ENCODE data around the gene LGALS12. TPM values are rescaled to one million over a fixed set of nuclear protein-coding genes. Genes with fewer than 3 reads are reported as not detected.

LGALS12 gene
- total and polyA plus RNA-seq, 12 donors: 0.11 to 15.5 (median 0.41) TPM; not detected in 1

DNA sequence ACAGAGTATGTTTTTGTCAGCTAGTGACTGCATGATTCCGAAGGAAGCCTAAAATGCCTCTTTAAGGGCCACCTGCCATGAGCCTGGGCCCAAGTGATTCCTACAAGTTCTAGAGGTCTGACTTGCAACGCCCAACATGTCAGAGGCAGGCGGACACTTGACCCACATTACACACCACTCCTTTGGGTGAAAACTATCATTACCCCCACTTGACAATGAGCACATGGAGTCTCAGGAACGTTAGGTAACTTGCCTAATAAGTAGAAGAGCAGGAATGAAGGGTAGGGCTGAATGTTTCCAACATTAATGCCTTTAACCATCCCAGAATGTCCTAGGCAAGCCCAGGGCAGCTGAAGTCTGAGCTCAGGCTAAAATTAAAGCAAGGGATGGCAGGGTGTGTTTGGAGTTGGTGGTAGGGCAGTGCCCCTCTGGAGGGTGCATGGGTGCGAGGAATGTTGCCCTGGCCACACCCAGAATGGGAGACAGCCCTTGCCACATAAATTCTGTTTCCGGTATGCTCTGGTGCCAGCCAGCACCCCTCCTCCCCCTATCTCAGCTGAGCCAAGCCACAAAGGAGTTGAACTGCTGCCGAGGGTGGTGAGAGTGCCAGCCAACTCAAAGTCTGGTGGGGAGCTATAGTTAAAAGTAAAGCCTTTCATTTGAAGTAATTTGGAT lies 54.8 kb downstream of the LGALS12 start:
- 75 to 80% (median 79%) methylated on average over 6 to 7 of the region's 7 CpGs for WGBS, 4 donors
- Histone ChIP-seq H3K9me3 (replicated peaks in 1 of 3) (no peaks in the 10 kb centered on the region), H3K4me1 (replicated peaks in 1 of 2) (no peaks in the 10 kb centered on the region), H3K36me3 (replicated peaks in 1 of 2) (no peaks in the 10 kb centered on the region), H3K27ac (no peak overlapping the region), H3K4me3 (no peak overlapping the region), H3K27me3 (no peaks in the 10 kb centered on the region)
- intact Hi-C loops (cut with DNase I): no loop called here
- DNase-seq: no peak
- TF ChIP-seq POLR2A (IDR thresholded peaks at IDR 0.05): no peak
- no peak for TF ChIP-seq CTCF (IDR thresholded peaks at IDR 0.05)

GRCh38 chr11:63563201-63564055 lies 57.5 kb downstream of the LGALS12 start, which contains the start of gene PLAAT2:
TSS of gene PLAAT2 (minus strand) at chr11:63563379. CDS start at chr11:63563324, 55 bp downstream.
- H3K27me3 ChIP-seq: no peaks in the 10 kb centered on the region
- H3K27ac ChIP-seq: no peak within 1 kb of the TSS
- intact Hi-C loops (cut with DNase I): no loop called here
- 88 to 93% (median 90%) methylated on average over 13 of the region's 13 CpGs for WGBS, 4 donors
- no peak within 1 kb of the TSS for H3K4me3 ChIP-seq
- no peaks in the 10 kb centered on the region for H3K9me3 ChIP-seq (replicated peaks in 1 of 3)
- H3K4me1 ChIP-seq (replicated peaks in 1 of 2): peaks cover 0 to 5% of the 10 kb centered on the region in 2 donors
- no peaks in the 10 kb centered on the region for H3K36me3 ChIP-seq (replicated peaks in 1 of 2)
- DNase-seq: no peak
- no peak for TF ChIP-seq CTCF (IDR thresholded peaks at IDR 0.05)
- TF ChIP-seq POLR2A (IDR thresholded peaks at IDR 0.05): no peak

DNA sequence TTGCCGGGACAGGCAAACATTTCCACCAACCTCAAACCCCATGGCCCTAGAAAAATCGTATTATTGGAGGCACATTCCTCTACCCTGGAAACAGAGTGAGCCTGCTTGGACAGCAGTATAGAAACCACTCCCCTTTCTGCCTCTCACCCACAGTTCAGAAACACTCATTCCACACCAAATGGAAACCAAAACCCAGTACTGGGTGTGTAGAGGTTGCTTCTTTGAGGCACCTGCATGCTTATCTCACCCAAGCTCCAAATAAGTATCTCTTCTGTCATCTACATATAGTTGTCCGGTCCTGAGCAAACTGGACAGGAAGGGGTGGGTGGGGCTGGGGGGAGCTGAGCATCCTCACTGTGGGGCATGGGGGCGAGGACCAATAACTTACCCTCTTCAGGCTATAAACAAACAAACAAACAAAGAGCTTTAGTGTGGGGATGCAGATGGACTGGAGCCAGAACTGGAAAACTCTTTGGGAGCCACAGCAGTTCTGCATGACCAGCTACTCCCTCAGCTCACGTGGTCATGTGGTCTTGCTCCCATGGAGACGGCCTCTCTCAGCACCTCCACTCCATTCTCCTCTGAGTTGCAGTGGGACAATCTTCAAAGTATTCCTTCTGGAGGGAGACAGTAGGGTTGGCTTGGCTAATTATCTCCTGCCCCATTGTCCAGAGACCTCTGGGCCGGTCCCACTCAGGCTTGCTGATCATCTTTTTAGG lies 58.3 kb downstream of the LGALS12 start:
- H3K9me3 ChIP-seq (replicated peaks in 1 of 3): no peaks in the 10 kb centered on the region
- peaks cover 0 to 5% of the 10 kb centered on the region in 2 donors for H3K4me1 ChIP-seq (replicated peaks in 1 of 2)
- intact Hi-C loops (cut with DNase I): no loop called here
- H3K36me3 ChIP-seq (replicated peaks in 1 of 2): no peaks in the 10 kb centered on the region
- H3K27me3 ChIP-seq: no peaks in the 10 kb centered on the region
- 81 to 89% (median 86%) methylated on average over 7 of the region's 7 CpGs for WGBS, 4 donors
- no peak overlapping the region for H3K27ac ChIP-seq
- no peak overlapping the region for H3K4me3 ChIP-seq
- DNase-seq: no peak
- TF ChIP-seq POLR2A (IDR thresholded peaks at IDR 0.05): no peak
- no peak for TF ChIP-seq CTCF (IDR thresholded peaks at IDR 0.05)

DNA sequence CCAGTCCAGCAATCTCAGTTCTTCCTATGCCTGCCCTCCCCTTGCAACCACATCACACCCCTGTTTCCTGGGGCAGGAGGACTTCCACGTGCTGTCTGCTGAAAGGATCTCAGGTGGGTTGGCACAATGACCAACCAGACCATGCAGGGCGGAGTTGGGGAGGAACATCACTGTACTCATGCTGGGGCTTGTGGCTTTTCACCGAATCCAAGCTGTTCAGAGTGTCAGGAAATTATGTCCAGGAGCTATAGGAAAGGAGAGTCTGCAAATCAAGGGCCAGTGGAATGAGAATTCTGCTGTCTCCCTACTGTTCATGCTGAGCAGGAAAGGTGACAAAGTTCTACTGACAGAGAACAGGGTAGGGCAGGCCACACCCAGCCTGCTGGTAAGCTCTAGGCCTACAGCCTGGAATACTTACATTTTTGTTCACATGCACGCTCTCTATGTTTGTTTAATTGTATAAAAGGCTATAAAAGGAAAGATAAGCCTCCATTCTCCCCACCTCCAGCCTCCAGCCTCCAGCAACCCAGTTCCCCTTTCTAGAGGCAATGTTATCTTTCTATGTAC lies 59.0 kb downstream of the LGALS12 start:
- H3K9me3 ChIP-seq (replicated peaks in 1 of 3): no peaks in the 10 kb centered on the region
- DNase-seq: no peak
- no peak overlapping the region for H3K4me3 ChIP-seq
- WGBS, 4 donors: 84 to 89% (median 86%) methylated on average over 2 to 4 of the region's 4 CpGs
- H3K27me3 ChIP-seq: no peaks in the 10 kb centered on the region
- H3K4me1 ChIP-seq (replicated peaks in 1 of 2): peaks cover 0 to 5% of the 10 kb centered on the region in 2 donors
- TF ChIP-seq CTCF (IDR thresholded peaks at IDR 0.05) (no peak), POLR2A (IDR thresholded peaks at IDR 0.05) (no peak)
- intact Hi-C loops (cut with DNase I): no loop called here
- no peak overlapping the region for H3K27ac ChIP-seq
- no peaks in the 10 kb centered on the region for H3K36me3 ChIP-seq (replicated peaks in 1 of 2)
